ENCODE data around the gene WRAP73.

Gene WRAP73

GRCh38 chr1:3681898-3682806 is 32.2 kb upstream of the WRAP73 start:
- DNase-seq = no peak

GRCh38 chr1:3681231-3681897 is 31.5 kb upstream of the WRAP73 start:
- no peak for DNase-seq

GRCh38 chr1:3680488-3681230 is 30.8 kb upstream of the WRAP73 start:
- DNase-seq = no peak

- DNase-seq = no peak
These were observed 30.0 kb upstream of the WRAP73 start for GRCh38 chr1:3679799-3680453.

- DNase-seq = no peak
These were observed 29.2 kb upstream of the WRAP73 start for GRCh38 chr1:3679098-3679555.

GRCh38 chr1:3678361-3679097 is 28.6 kb upstream of the WRAP73 start:
- no peak for DNase-seq

- DNase-seq = no peak
These were observed 27.6 kb upstream of the WRAP73 start for GRCh38 chr1:3677484-3677883.

GRCh38 chr1:3676581-3677470 is 26.9 kb upstream of the WRAP73 start:
- no peak for DNase-seq

- DNase-seq = no peak
These were observed 25.5 kb upstream of the WRAP73 start for GRCh38 chr1:3675436-3675835.

GRCh38 chr1:3674100-3675094 is 24.5 kb upstream of the WRAP73 start:
- no peak for DNase-seq

GRCh38 chr1:3673381-3674099 is 23.6 kb upstream of the WRAP73 start:
- no peak for DNase-seq

GRCh38 chr1:3672971-3673361 is 23.1 kb upstream of the WRAP73 start:
- DNase-seq = no peak

- no peak for DNase-seq
These were observed 22.5 kb upstream of the WRAP73 start for GRCh38 chr1:3672231-3672970.

GRCh38 chr1:3671371-3672180 is 21.7 kb upstream of the WRAP73 start:
- peak; percentile 76 for DNase-seq

- DNase-seq = no peak
These were observed 20.9 kb upstream of the WRAP73 start for GRCh38 chr1:3670823-3671265.

- DNase-seq = no peak
These were observed 20.1 kb upstream of the WRAP73 start for GRCh38 chr1:3669971-3670431.

- DNase-seq = no peak
These were observed 19.5 kb upstream of the WRAP73 start for GRCh38 chr1:3669421-3669821.

All from NCI-H345 (cell line).